ENCODE data around the gene OGDH. TPM values are rescaled to one million over a fixed set of nuclear protein-coding genes. Genes with fewer than 3 reads are reported as not detected.

Gene OGDH
- total RNA-seq, 2 donors from 2014 or later, result 36.1 to 46.1 TPM

GRCh38 chr7:44632196-44632595 is 25.8 kb downstream of the OGDH start:
- Histone ChIP-seq H3K36me3 (replicated peaks in 1 of 2; ENCODE audit: insufficient read depth in 1 of 2, low read depth in 2 of 2) (no peaks in the 10 kb centered on the region), H3K9me3 (no peaks in the 10 kb centered on the region), H3K27me3 (no peaks in the 10 kb centered on the region), H3K4me3 (no peak overlapping the region), H3K4me1 (peaks cover 47% of the 10 kb centered on the region), H3K27ac (peak overlapping the region in 1 of 4 donors; percentile 38)
- ATAC-seq (no peak), DNase-seq (no peak)
- WGBS, 2 donors, result 92 to 94% methylated on average over 4 of the region's 4 CpGs
- intact Hi-C loops (cut with DNase I), result no loop called here
- TF ChIP-seq, protein P1, sequence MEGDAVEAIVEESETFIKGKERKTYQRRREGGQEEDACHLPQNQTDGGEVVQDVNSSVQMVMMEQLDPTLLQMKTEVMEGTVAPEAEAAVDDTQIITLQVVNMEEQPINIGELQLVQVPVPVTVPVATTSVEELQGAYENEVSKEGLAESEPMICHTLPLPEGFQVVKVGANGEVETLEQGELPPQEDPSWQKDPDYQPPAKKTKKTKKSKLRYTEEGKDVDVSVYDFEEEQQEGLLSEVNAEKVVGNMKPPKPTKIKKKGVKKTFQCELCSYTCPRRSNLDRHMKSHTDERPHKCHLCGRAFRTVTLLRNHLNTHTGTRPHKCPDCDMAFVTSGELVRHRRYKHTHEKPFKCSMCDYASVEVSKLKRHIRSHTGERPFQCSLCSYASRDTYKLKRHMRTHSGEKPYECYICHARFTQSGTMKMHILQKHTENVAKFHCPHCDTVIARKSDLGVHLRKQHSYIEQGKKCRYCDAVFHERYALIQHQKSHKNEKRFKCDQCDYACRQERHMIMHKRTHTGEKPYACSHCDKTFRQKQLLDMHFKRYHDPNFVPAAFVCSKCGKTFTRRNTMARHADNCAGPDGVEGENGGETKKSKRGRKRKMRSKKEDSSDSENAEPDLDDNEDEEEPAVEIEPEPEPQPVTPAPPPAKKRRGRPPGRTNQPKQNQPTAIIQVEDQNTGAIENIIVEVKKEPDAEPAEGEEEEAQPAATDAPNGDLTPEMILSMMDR (IDR thresholded peaks at IDR 0.05), result no peak
- no peak for TF ChIP-seq POLR2A (IDR thresholded peaks at IDR 0.05)

DNA sequence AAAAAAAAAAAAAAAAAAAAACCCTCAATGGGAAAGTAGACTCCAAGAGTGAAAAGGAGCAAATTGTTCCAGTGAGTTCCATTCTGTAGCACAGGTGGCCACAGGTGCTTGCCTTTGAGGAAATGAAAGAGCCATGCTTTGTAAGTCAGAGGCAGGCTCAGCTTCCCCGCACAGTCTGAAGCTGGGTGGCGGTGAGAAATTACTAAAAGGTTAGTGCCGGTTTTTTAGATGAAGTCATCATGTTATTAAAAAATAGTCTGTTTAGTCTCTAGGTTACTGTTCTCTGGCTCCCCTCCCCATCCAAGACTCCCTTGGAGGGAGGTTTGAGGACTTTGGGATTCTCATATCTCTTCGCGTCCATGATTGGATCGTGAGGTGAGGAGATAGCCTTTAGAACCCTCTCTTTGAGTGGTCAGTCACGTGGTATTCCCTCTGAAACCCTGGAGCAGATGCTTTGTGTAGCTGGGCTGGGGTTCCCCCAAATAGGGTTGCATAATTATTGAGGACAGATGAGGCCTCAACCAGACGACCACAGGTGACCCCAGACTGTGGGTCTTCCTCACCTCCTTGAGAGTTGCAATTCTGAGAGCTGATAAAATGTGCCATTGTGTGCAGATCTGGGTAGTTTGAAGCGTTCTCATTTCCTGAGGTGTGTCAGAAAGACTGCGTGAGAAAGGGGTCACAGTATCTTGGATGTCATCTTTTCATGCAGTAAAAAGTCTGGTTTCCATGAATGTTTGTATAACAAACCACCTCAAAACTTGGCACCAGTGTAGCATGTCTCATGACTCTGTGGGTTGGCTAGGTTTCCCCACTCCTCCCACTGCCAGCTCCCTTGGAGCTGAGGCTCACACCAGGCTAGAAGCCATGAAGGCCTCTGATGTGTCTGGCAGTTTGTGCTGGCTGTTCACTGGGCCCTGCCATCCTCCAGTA is 27.1 kb downstream of the OGDH start:
- intact Hi-C loops (cut with DNase I), result no loop called here
- H3K27ac ChIP-seq, result peak overlapping the region; percentile 68 to 80 (median 76)

GRCh38 chr7:44634187-44634838 is 27.9 kb downstream of the OGDH start:
- DNase-seq (peak; percentile 26 to 61 (median 50)), ATAC-seq (peak; percentile 51)
- Histone ChIP-seq H3K36me3 (replicated peaks in 1 of 2; ENCODE audit: insufficient read depth in 1 of 2, low read depth in 2 of 2) (no peaks in the 10 kb centered on the region), H3K27ac (peak overlapping the region; percentile 68 to 80 (median 76)), H3K9me3 (no peaks in the 10 kb centered on the region), H3K4me3 (no peak overlapping the region), H3K27me3 (no peaks in the 10 kb centered on the region), H3K4me1 (peaks cover 56% of the 10 kb centered on the region)
- 55 to 62% methylated on average over 4 to 5 of the region's 5 CpGs for WGBS, 2 donors
- intact Hi-C loops (cut with DNase I), result no loop called here
- TF ChIP-seq POLR2A (IDR thresholded peaks at IDR 0.05), result no peak
- TF ChIP-seq, protein P1 (IDR thresholded peaks at IDR 0.05), result no peak

More for the DNA sequence above, 27.1 kb downstream of the OGDH start:
- peaks cover 48% of the 10 kb centered on the region for H3K4me1 ChIP-seq
- H3K27me3 ChIP-seq, result no peaks in the 10 kb centered on the region
- no peak overlapping the region for H3K4me3 ChIP-seq
- 58 to 66% methylated on average over 10 of the region's 10 CpGs for WGBS, 2 donors
- ATAC-seq, result peak; percentile 89
- H3K9me3 ChIP-seq, result no peaks in the 10 kb centered on the region
- TF ChIP-seq, protein P1 (IDR thresholded peaks at IDR 0.05), result no peak
- TF ChIP-seq POLR2A (IDR thresholded peaks at IDR 0.05), result peak in 2 of 3 donors; percentile 30 to 48
- peak; percentile 81 to 91 (median 88) for DNase-seq
- H3K36me3 ChIP-seq (replicated peaks in 1 of 2; ENCODE audit: insufficient read depth in 1 of 2, low read depth in 2 of 2), result no peaks in the 10 kb centered on the region

GRCh38 chr7:44634839-44635591 is 28.6 kb downstream of the OGDH start:
- intact Hi-C loops (cut with DNase I), result no loop called here
- H3K27ac ChIP-seq, result peak overlapping the region; percentile 68 to 80 (median 76)
- DNase-seq (peak in 3 of 4 donors; percentile 27 to 65 (median 35)), ATAC-seq (no peak)
- peaks cover 62% of the 10 kb centered on the region for H3K4me1 ChIP-seq
- no peaks in the 10 kb centered on the region for H3K27me3 ChIP-seq
- TF ChIP-seq, protein P1 (IDR thresholded peaks at IDR 0.05), result no peak
- no peak for TF ChIP-seq POLR2A (IDR thresholded peaks at IDR 0.05)
- H3K9me3 ChIP-seq, result no peaks in the 10 kb centered on the region
- H3K4me3 ChIP-seq, result no peak overlapping the region
- no peaks in the 10 kb centered on the region for H3K36me3 ChIP-seq (replicated peaks in 1 of 2; ENCODE audit: insufficient read depth in 1 of 2, low read depth in 2 of 2)
- 39 to 63% methylated on average over 11 to 14 of the region's 14 CpGs for WGBS, 2 donors
